Renal cortex interstitium (tissue), 11 donors: ENCODE results near the gene PRKAG2. TPM values are rescaled to one million over a fixed set of nuclear protein-coding genes. Genes with fewer than 3 reads are reported as not detected.
"Not testable (repeated sequence)": the region's sequence is repeated elsewhere in the genome, so short reads cannot be mapped to it uniquely, and the experiment has no call there.

Source experiments
- DNase-seq, 11 donors: peaks; one replicate each; pipeline ENCODE4 v3.0.0-alpha.2; 2013; ENCODE audit warnings: low read depth in 9 of 11, low spot score in 4 of 11; ENCODE audit errors: extremely low read depth in 1 of 11
- polyA plus RNA-seq, 3 donors: library from polyadenylated mRNA; unstranded; fragments of 120-200 nt; gene quantifications; one replicate each; pipeline ENCODE4 v1.2.1, GENCODE V29; 2013; ENCODE audit not compliant: insufficient read length in 3 of 3

Gene PRKAG2
- polyA plus RNA-seq, 3 donors = 25.8 to 59.8 (median 37.8) TPM

DNA sequence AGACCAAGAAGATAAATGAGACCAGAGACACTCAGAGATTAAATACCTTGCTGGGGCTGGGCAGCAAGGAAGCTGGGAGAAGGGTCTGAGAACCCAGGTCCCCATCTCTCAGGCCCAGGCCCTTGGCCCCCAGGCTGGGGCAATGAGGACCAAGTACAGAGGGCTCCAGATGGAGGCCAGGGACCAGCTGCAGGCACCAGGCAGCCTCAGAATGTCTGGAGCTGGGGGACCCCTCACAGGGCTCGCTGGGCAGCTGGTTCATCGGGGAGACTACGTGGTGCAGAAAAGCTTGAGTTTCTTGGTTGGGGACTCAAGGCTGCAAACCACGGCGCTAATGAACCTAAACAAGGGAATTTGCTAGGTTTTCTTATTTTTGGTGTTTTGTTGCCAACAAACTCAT, 75.6 kb downstream of the PRKAG2 start:
- DNase-seq = no peak

- no peak for DNase-seq
Measured at GRCh38 chr7:151800861-151801260, 76.1 kb downstream of the PRKAG2 start.

DNA sequence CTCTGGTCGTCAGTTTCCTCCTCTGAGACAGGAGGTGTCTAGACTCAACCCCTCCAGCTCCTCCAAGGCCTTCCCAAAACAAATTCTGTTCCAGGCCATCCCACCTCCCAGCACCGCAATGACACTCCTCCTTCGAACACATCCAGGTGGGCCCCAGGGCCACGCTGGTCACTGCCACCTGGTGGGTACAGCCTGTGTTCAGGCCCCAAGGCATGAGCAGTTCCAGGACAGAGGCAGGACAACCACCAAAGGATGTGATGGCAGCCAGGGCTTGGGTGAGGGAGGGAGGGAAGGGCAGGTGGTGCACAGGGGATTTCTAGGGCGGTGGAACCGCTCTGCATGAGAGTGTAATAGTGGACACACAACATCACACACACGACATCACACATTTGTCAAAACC, 76.5 kb downstream of the PRKAG2 start:
- no peak for DNase-seq

GRCh38 chr7:151799506-151799905, 77.4 kb downstream of the PRKAG2 start:
- DNase-seq = no peak

DNA sequence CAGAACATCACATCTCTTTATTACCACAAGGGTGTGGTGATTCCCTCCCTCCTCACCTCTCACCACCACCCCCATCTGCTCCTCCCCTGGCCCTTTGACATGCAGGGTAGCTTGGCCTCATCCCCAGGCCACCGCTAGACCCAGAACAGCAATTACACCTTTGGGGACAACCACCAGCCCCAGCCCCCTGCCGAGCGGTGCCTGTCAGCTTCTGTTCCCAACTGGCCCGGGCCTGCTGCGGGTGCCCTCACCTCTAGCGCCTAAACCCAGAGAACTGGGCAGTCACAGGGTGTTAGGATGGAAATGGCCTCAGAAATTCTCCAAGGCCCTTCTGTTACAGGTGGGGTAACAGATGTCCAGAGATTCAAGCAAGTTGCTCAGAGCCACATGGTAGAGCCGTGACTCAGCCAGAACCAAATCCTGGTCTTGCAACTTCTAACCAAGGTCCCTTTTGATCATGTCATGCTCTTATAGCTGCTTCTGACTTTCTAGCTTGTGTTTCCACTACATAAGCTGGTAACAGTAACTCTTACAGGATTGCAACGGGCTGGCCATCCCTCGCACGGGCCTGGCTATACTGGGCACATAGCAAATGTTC, 78.0 kb downstream of the PRKAG2 start:
- DNase-seq = no peak

DNA sequence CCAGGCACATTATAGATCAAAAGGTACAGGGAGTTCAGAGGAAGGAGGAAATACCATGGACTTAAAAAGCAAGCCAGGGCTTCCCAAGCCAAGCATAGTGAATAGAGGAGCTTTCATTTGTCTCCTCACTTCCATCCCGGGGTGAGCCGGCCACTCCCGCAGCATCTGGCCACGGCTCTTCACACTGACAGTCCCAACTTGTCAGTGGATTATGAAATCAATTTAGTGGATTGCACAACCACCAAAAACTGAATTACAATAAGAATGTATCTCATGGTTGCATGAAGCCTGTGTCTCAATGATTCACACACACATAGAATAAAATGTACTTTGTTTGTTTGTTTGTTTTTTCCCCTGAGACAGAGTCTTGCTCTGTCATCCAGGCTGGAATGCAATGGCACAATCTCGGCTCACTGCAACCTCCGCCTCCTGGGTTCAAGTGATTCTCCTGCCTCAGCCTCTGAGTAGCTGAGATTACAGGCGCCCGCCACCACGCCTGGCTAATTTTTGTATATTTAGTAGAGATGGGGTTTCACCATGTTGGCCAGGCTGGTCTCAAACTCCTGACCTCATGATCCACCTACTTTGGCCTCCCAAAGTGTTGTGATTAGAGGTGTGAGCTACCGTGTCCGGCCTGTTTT, 79.1 kb downstream of the PRKAG2 start:
- DNase-seq = not testable (repeated sequence)

- no peak for DNase-seq
Measured at GRCh38 chr7:151796871-151797537, 79.9 kb downstream of the PRKAG2 start.

- no peak for DNase-seq
Measured at GRCh38 chr7:151796091-151796870, 80.6 kb downstream of the PRKAG2 start.

GRCh38 chr7:151795168-151795811, 81.6 kb downstream of the PRKAG2 start:
- no peak for DNase-seq

GRCh38 chr7:151794508-151795167, 82.3 kb downstream of the PRKAG2 start:
- DNase-seq = peak in 3 of 11 donors; percentile 48 to 60 (median 56)

DNA sequence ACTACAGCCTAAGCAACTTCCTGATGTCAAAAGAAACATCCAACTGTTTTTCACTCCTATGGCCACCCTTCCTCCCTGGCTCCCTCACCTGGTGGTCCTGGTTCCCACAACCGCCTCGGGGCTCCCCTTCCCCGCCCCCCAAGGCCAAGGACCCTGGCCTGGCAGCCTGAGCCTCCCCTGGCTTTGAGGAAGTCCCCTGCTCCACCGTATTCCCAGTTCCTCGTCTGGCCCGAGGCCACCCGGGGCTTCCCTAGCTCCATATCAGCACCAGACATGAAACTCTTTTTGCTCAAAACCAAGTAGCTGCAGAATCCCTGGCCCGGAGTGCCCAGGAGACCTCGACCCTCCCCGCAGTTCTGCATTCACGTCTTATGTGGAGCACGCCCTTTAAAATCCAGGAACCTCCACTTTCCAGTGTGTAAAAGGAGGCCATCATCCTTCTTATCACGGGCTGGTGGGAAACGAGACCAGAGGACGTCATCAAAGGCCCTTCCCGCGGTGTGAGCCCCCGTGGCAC, 82.9 kb downstream of the PRKAG2 start:
- no peak for DNase-seq

- no peak for DNase-seq
Measured at GRCh38 chr7:151793531-151793951, 83.4 kb downstream of the PRKAG2 start.

GRCh38 chr7:151792636-151793035, 84.3 kb downstream of the PRKAG2 start:
- DNase-seq = no peak

DNA sequence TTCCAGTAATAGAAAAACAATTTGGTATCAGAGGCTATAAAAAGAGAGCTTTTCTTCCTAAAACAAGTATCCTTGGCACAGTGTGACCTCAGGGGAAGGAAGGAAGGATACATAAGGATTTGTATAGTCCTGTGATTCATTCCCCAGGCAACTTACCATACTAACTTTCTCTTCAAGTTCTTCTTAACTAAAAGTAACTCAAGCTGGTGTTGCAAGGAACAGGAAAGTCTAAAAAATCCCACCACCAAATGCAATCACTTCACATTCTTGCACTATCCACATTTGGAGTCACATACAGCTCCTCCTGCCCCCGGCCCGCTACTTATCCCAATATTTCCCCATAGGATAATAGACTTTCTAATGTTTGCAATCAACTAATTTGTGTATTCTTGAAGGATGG, 84.8 kb downstream of the PRKAG2 start:
- no peak for DNase-seq

- DNase-seq = no peak
Measured at GRCh38 chr7:151790830-151791620, 85.9 kb downstream of the PRKAG2 start.

- peak in 1 of 11 donors; percentile 31 for DNase-seq
Measured at GRCh38 chr7:151790095-151790829, 86.7 kb downstream of the PRKAG2 start.

DNA sequence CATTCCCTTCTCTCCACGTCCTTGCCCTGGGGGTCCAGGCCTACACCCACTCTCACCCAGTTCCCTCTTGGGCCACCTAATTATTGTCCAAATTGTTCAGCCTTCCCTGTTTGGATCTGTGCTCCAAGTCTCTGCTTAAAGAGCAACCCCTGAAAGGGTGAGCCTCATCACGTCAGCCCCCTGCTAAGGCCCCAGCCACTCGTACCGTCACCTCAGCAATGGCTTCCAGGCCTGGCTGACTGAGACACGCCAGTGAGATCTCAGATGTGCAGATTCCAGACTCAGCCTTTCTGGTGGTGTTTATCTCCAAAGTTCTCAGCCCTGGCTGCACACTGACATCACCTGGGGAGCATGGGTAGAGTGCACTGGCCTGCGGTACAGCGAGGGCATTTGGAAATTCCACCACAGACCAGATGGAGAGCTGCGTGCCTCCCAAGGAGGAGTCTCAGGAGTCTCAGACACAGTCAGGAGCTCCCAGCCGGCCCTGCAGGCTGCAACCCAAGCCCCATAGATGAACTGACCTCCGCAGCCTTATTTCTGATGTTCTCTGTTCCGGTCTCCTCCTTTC, 87.5 kb downstream of the PRKAG2 start:
- no peak for DNase-seq
